ENCODE data around the gene CBX8.

Gene CBX8

DNA sequence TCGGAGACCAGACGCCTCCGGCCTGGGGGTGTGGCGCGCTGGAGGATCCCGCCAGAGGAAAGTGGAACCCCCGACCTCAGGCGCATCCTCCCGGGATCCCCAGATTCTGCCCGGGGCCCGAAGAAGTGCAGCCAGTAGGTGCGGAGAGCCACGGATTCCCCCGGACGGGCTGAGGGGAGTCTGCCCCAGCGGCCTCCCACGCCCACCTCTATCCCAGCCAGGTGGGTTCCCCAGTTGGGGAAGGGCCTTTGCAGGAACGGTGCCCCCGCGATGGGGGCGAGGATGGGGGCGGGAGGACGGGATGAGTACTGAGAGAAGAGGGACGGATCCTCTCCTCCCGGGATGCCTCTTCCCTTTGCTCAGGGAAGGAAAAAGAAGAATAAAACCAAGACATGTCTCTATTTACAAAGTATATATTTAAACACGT is 5.1 kb downstream of the CBX8 start:
- DNase-seq: no peak

DNA sequence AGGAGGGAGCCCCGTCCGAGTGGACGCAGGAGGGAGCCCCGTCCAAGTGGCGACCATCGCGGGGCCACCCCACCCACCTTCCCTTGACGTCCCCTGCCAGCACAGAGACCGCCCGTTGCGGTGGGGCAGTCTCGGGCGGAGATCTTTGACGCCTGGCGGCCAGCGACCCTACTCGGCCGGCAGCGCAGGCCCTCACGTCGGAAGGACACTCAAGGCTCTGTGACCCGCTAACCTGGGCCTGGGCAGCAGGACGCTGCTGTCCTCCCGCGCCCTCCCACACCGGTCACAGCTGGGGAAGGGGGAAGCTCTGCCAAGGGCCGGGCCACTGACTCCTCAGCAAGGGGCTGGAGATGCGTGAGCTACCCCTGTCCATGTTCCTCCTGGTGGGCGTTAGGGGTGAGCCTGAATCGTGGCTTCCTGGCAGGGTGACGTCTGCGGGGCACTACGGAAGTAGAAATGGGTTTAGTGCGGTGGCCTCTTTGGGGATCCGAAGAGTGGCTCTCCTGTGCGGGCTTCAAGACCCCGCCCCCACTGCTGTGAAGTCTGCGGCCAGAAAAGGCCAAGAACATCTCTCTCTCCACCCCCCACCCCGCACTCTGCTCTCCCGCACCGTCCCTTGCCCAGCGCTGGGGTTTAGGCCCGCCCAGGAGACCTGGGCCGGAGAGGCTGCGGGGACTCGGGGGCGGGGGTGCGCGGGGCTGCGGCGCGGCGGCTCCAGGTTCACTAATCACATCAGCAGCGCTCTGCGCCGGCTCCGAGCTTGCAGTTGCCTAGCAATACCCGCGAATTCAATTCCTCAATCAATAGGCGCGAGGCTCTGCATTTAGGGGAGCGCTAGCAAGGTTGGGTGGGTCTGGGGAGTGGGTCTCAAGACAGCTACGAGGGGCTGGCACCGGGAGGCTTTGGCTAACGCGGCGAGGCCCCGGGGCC is 5.8 kb downstream of the CBX8 start:
- no peak for DNase-seq

DNA sequence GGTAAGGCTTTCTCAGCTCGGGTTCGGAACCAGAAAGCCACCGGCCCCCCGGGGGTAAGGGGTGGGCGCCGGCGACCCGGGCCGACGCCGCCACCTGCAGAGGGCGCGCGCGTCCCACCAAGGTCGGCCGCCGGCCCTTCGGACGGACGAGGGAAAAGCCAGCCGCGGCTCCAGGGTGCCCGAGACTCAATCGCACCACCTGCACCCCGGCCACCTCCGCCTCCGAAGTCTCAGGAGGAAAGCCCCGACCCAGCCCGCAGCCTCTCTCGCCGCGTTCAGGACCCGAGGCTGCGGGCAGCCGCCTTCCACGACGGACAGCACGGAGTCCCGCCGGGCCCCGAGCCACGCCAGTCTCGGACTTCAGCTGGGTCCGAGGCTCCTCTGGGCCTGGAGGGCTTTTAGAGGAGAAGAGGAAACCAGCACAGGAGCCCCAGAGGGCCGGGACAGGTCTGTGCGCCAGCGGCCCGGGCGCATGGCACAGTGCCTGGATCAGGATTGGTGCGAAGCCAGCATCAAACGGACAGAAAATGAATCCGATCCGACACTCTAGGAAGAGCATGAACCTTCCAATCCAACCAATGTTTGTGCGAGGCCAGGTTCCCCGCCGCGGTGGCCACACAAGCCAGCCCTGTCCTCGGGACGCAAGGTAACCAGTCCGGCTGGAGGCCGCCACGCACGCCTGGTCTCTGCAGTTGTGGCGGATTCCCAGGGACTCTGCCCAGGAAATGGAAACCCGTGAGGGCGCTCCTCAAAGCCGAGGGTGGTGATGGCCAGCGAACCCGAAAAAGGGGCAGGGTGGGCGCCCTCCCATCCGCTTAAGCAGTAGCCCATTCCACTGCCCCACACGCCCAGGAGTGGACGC is 6.7 kb downstream of the CBX8 start:
- no peak for DNase-seq

DNA sequence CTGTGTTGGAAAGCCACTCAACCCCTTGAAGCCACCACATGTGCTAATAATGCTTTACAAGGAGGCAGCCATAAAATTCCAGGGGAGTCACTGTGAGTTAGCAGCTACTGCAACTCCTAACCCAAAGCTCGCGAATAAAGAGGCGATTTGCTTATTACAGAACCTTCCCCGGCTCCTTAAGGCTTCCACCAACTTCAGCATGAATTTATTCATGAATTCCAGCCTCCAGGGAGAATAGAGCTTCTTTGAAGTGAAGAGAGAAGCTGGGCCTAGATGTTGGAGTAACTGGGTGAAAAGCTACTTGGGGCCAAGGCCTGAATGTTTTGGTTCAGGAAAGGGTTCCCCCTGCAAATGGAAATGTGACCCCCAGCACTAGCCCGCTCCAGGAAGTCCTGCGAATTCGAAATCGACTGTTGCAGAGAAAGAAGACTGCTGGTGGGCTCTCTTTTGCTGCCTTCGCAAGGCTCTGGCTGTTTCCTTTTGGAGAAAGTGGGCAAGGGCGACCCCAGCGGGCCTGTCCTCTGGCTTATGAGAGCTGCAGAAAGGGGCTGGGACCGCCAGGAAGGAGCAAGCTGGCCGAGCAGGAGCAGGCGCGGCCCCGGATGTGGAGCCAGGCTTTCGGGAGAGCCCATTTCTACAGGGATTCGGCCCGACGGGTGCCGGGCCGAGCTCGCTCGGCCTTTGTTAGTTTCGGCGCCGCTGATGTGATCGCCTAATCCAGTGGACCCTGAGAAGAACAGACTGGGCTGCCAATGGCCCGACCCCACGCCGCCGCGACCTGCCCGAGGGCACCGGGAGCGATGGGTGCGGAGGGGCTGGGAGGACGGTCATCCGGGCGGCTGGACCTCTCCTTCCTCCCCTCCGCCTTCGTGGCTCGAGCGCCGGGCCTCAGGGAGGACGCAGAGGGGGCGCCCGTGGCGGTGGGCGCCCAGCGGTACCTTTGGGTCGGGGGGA is 7.6 kb downstream of the CBX8 start:
- no peak for DNase-seq

DNA sequence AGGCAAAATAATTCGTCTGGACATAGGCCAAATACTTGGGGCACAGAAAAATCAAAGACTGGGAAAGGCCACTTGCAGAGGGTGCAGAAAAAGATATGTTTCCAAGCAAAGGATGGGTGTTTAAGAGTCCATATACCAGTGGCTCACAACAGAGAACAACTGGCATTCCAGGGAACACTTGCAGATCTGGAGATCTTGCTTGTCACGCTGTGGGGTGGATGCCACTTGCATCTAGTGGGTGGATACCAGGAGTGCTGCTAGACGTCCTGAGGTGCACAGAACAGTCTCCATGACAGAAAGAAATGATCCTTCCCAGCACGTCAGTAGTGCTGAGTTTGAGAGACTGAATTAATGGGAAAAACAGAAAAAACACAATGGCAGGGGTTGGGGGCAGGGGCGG is 8.4 kb downstream of the CBX8 start:
- DNase-seq: no peak

DNA sequence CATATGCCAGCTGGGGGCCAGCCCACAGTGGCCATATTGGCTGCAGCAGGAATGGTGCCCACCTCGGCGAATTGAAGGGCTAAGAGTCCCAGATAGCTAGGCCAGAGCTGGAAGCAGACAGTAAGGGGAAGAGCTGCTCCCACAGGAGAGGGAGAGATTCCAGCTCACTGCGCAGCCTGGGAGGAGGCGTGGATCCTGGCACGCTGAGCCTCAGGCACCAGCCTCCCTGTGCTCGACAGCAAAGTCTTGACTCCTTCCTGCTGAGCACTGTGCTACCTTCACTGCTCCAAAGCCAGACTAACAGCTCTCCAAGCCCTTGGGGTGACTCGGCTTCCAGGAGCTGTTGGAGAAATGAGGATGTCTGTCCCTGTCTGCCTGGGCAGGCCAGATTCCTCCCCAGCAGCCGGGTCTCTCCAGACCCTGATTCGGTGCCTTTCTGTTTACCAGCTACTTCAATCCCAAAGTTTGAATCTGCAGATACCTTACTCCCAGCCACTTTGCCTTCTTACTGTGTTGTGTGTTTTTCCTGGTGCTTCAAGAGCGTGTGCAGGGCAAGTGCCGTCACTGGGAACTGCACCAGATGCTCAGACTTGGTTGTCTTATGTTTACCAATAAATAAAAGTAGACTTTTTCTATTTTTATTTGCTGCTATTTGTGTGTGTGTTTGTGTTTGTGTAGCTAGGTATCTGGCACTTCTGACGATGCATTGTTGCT is 9.8 kb downstream of the CBX8 start:
- no peak for DNase-seq

DNA sequence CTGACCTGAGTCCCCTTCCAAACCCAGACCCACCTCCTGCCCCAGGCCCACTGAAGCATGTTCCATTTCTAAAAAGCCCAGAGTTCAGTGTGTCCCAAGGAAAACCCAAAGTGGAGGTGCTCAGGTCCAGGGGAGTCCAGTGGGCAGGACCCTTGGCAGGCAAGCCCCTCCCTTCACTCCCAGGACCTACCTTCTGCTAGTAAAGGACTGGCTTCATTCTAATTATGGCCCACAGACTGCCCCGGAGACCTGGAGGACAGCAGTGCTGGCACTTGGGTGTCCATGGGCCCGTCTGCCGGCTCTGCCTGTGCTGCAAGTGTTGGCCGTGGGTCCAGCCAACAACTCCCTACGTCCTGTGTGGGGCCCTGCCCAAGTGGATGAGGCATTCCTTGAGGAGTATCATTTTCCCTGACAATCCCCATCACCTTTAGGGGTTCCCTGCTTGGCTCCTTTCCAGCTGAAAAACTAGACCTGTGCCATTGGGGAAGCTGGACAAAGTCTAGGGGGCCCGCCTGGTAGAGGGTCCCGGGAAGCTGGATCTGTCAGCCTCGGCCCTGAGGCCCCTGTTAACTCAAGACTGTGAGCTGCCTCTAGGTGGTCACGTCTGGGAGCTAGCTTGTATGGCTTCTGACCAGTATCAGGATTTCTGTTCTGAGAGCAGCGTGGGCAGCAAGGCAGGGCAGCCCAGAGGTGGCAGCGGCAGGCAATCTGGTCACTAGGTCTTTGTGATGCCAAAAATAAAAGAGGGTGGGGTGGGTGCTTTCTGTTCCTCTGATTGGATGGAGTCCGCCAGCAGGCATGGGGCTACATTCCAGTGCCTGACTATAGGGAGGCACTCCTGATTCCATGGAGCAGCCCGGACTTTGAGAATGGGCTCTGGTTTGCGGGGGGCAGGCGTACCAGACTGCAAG is 10.7 kb downstream of the CBX8 start:
- no peak for DNase-seq

DNA sequence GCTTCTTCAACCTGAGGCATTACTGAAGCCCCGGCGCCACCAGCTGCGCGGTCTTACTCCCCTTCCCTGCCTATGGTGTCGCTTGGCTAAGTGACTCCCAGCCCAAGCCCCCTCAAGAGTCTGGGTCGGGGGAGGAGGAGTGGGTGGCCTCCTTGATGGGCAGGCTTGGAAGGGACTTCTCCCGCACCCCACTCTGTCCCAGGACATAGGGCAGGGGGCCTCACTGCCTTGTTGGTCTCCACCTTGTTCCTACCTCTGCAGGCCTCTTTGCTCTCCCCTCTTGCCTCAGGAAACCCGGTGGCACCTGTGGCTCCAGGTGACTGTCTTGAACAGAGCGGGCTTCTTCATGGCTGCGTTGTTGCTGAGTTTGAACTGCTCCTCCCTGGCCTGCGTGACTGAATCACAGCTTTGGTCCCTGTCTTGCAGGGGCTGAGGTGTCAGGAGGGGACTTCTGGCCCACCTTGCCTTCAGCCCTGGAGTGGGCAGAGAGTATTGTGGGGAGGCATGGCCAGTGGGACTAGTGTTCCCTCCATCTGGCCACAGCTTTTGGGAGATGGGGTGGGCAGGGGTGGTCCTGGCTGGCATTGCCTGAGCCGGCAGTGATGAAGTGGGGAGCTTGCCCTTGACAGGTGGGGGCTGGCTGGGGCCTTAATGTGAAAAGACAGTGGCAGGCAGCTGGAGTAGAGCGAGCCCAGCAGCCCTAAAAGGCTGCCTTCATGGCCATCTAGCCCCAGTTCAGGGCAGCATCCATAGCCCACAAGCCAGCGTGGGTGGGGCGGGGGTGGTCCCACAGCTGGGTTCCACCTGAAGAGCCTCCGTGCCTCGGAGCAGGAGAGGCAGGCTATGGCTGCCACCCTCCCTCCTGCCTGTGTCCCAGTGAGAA is 11.6 kb downstream of the CBX8 start:
- no peak for DNase-seq

DNA sequence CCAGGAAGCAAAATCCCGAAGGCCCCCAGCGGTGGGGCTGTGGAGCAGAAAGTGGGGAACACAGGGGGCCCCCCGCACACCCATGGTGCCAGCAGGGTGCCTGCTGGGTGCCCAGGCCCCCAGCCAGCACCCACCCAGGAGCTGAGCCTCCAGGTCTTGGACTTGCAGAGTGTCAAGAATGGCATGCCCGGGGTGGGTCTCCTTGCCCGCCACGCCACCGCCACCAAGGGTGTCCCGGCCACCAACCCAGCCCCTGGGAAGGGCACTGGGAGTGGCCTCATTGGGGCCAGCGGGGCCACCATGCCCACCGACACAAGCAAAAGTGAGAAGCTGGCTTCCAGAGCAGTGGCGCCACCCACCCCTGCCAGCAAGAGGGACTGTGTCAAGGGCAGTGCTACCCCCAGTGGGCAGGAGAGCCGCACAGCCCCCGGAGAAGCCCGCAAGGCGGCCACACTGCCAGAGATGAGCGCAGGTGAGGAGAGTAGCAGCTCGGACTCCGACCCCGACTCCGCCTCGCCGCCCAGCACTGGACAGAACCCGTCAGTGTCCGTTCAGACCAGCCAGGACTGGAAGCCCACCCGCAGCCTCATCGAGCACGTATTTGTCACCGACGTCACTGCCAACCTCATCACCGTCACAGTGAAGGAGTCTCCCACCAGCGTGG is 12.4 kb downstream of the CBX8 start:
- no peak for DNase-seq

DNA sequence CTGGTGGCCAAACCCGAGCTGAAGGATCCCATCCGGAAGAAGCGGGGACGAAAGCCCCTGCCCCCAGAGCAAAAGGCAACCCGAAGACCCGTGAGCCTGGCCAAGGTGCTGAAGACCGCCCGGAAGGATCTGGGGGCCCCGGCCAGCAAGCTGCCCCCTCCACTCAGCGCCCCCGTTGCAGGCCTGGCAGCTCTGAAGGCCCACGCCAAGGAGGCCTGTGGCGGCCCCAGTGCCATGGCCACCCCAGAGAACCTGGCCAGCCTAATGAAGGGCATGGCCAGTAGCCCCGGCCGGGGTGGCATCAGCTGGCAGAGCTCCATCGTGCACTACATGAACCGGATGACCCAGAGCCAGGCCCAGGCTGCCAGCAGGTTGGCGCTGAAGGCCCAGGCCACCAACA is 13.0 kb downstream of the CBX8 start:
- DNase-seq: no peak

DNA sequence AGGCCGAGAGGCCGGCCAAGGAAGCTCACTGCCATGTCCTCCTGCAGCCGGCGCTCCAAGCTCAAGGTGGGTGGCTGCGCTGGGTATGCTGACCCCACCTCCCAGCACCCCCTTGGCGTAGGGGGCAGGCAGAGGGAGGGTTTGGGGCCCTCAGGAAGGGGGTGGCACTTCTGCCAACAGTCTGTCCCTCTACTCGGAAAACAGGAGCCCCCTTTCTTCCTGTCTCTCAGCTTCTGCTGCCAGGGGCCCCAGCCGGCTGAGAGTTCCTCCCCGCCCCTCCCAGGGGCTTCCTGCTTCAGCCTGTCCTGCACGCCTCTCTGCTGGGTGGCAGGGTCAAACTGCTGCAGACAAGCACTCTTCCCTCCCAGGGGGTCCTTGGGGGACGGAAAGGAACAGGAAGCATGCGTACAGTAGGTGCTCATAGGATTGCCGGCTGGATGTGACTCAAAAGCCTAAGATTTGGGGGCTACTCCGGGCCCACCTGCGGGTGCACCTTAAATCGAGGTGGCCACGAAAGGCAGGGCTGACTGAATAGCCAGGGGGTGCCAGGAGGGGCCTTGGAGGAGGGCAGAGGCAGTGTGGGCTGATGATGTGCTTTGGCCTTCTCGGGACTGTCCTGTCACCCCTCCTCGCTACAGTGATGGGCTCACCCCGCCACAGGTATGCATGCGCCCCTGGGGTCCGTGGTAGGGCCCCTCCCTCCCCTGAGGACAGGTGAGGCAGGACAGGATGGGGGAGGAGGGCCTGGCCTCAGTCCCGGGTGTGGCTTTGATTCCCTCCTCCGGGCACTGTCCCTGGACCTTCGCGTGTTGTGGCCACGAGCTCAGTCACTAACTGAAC is 14.9 kb downstream of the CBX8 start:
- DNase-seq: no peak

DNA sequence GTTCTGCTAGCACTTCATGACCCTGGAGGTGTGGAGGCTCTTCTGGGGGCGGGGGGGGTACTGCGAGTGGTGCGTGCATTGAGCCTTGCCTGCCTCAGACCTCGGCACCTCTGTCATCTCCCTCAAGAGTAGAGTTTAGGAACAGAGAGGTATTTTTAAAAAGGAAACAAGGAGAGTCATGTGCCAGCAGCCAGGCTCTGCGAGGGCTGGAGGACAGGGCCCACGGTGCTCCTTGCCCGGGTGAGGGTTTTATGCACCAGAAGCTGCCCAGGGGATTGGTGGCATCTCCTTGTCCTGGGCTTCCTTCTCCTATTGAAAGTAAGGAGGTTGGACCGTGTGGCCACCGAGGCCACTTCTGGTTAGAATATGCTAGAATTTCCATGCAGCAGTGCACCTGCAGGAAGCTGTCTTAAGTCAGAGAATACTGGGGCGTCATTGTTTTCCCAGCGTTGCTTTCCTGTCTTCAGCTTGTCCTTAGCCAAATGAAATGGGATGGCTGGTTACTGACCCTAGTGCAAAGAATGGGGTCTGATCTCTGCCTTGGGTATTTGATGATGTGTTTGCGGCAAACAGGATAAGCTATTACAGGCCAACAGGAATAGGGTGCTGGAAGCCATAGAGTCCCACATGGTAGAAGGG is 15.7 kb downstream of the CBX8 start:
- DNase-seq: no peak

DNA sequence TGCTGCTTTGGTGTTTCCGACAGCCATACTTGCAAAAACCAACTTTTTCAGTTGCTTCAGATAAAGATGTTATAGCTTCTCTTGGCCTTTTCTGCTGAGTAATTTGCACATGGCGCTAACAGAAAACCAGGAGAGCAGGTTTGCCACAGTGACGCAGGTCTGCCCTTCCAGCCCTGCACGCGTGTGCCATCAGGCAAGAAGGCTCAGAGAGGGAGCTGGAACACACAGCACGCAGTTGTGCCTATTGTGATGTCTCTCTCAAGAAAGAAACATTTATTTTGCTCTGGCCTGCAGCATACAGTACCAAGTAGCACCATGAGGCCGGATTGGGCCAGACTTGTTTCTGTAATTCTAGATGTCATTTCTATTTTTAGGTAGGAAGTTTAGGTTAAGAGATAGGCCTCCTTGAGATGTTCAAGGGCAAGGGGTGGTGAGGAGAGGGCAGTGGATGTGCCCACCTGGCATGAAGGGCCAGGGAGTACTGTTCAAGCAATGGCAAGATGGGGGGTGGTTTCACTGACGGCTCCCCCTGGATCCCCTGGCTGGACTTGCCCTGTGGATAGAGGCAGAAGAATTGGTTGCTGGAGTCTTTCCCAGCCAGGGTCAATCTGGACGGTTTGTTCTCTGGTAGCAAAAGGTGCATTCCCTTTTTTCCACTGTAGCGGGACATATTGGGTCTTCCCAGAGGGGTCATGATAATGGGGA is 17.1 kb downstream of the CBX8 start:
- no peak for DNase-seq

DNA sequence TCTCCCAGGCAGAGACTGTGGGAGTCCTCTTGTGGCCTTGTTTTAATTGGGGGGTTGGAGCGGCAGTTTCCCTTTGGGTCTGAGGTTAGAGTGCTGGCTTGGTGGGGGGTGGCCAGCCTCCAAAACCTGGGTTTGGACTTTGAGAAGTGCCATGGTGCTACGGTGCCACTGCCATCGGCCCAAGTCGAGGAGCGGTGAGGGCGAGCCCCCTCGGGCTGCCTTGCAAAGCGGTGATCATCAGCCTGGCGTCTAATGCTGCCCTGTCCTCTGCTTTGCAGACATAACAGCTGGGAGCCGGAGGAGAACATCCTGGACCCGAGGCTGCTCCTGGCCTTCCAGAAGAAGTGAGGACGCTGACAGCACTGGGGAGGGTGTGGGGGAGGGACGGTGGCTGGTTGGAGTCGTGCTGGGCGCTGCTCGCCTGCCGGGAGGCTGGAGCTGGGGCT is 17.8 kb downstream of the CBX8 start:
- no peak for DNase-seq

DNA sequence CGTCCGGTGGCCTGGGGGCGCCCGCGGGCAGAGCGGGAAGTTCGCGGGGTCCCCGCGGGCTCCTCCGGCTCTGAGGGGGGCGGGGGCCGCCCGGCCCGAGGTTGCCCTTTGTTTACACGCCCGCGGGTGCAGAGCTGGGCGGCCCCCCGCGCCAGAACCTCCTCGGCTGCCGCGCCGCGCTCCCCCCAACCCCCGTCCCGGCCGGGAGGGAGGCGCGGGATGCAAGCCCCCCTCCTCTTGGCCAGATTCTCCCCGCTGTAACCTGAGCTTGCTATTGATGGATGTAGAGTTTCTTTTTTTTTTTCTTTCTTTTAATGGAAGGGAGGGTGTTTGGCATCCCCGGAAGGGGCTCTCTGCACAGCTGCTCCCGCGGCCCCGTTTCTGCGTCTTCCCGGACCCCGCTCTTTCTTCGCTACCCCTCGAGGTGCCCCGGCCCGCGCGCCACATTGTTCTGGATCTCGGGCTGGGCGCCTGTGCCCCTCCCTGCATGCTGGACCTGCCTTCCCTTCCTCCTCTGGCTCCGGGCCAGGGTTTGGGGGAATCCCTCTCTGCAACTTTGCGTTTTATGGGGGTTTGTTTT is 18.3 kb downstream of the CBX8 start:
- no peak for DNase-seq

DNA sequence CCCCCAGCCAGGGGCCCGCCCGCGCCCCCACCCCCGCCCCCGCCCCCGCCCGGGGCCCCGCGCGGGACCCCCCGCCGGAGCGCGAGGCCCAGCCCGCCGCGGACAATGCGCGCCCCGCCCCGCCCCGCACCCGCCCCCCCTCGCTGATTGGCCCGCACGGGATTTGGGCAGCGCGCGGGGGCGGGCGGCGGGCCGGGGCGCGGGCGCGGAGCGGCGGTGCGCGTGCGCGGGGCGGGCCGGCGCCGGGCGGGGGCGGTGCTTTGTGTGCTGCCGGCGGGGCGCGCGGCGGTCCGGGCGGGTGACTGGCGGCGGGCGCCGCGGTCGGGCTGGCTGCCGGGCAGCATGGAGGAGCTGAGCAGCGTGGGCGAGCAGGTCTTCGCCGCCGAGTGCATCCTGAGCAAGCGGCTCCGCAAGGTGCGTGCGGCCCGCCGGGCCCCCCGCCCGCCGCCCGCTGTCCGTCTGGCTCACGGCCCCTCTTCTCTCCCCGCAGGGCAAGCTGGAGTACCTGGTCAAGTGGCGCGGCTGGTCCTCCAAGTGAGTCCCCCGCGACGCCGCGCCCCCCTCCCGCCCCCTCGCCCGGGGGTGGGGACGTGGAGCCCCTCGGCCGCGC is 18.9 kb downstream of the CBX8 start, which contains the start of gene CBX2:
Gene CBX2, plus strand, starts transcription at position 255 of the 610 bp plus-strand sequence. Its CDS starts 88 bp downstream, at position 343.
- peak; percentile 67 to 76 for DNase-seq
